CD4-positive, alpha-beta T cell (primary cell): ENCODE measurements around the gene LYZL2. TPM values are rescaled to one million over a fixed set of nuclear protein-coding genes. Genes with fewer than 3 reads are reported as not detected.
"Not testable (repeated sequence)": the region's sequence is repeated elsewhere in the genome, so short reads cannot be mapped to it uniquely, and the experiment has no call there.

Source experiments
- ATAC-seq: fragments of 200-7000 bp; cut with Tn5 transposase; one replicate; pipeline ENCODE4 v1.10.0; 2022; ENCODE audit warnings: mild to moderate bottlenecking; ENCODE audit not compliant: poor library complexity
- CTCF ChIA-PET: fragments of 350-600 bp; sonication (Branson Sonifier 250); formaldehyde crosslinking; loops from one replicate; lab custom pipeline; 2021; ENCODE audit warnings: antibody characterized with exemption, inconsistent platforms; lab: Charles Lee
- POLR2A ChIA-PET: fragments of 350-600 bp; sonication (Branson Sonifier 250); formaldehyde crosslinking; loops from one replicate; lab custom pipeline; 2021; ENCODE audit warnings: antibody characterized with exemption, inconsistent platforms; lab: Charles Lee
- DNase-seq, 14 experiments: peaks; one replicate each; pipeline ENCODE4 v3.0.0-alpha.2; 2013 to 2020; ENCODE audit warnings: mixed read lengths in 2 of 14
- H3K27ac ChIP-seq, 2 donors: one replicate each; pipeline versions ENCODE4 v1.5.1 to v1.7.0; 2013; ENCODE audit warnings: low read length in 2 of 2, low read depth in 1 of 2, mild to moderate bottlenecking in 1 of 2
- H3K27me3 ChIP-seq, 2 experiments: 1 replicate in 1 of 2; 2 replicates in 1 of 2; pipeline versions ENCODE4 v1.6.1 to v1.7.0; 2013; ENCODE audit warnings: low read length in 2 of 2, control low read depth in 1 of 2, mild to moderate bottlenecking in 1 of 2, moderate library complexity in 1 of 2; ENCODE audit not compliant: insufficient read depth in 2 of 2, control insufficient read depth in 1 of 2
- H3K36me3 ChIP-seq: one replicate; pipeline ENCODE4 v1.6.1; 2013; ENCODE audit warnings: low read length, control low read depth; ENCODE audit not compliant: insufficient read depth
- H3K4me1 ChIP-seq: one replicate; pipeline ENCODE4 v1.6.1; 2013; ENCODE audit warnings: low read length, control low read depth; ENCODE audit not compliant: insufficient read depth
- H3K4me3 ChIP-seq: one replicate; pipeline ENCODE4 v1.5.1; 2013; ENCODE audit warnings: mild to moderate bottlenecking, low read length, moderate library complexity
- H3K9me3 ChIP-seq, 2 experiments: 1 replicate in 1 of 2; 2 replicates in 1 of 2; pipeline versions ENCODE4 v1.6.1 to v1.7.0; 2013; ENCODE audit warnings: low read length in 2 of 2, mild to moderate bottlenecking in 2 of 2, control low read depth in 1 of 2, moderate library complexity in 1 of 2; ENCODE audit not compliant: control insufficient read depth in 1 of 2, insufficient read depth in 1 of 2
- H3K27ac Mint-ChIP-seq: one replicate; pipeline ENCODE4 v1.8.0; 2020; ENCODE audit warnings: mixed read lengths
- H3K27me3 Mint-ChIP-seq: one replicate; pipeline ENCODE4 v1.8.0; 2021; ENCODE audit warnings: mixed read lengths
- H3K36me3 Mint-ChIP-seq: one replicate; pipeline ENCODE4 v1.8.0; 2021; ENCODE audit warnings: low read depth, mixed read lengths
- H3K4me1 Mint-ChIP-seq: one replicate; pipeline ENCODE4 v1.8.0; 2021; ENCODE audit warnings: low read depth, mixed read lengths
- H3K4me3 Mint-ChIP-seq: one replicate; pipeline ENCODE4 v1.8.0; 2020; ENCODE audit warnings: mild to moderate bottlenecking, mixed read lengths
- H3K9me3 Mint-ChIP-seq: one replicate; pipeline ENCODE4 v1.8.0; 2020; ENCODE audit warnings: mixed read lengths
- CTCF ChIP-seq: fragments of 200-600 bp; IDR thresholded peaks from one replicate; pipeline ENCODE4 v1.8.0; 2022; ENCODE audit warnings: antibody characterized with exemption, mild to moderate bottlenecking
- intact Hi-C, 2 experiments: fragments of 100-400 bp; cut with DNase I in 1 of 2; cut with micrococcal nuclease in 1 of 2; formaldehyde crosslinking; loops; one replicate each; pipeline versions ENCODE4 v1.15.1 to v1.9.0; 2023 to 2025; cut with DNase I, micrococcal nuclease
- total RNA-seq, 174 experiments: library from RNA in 2 of 174; stranded (reverse) in 2 of 174; gene quantifications; one replicate each; pipeline ENCODE4 v1.2.3 and lab custom pipeline; 2021 to 2026

The LYZL2 gene
- total RNA-seq, 2 experiments from 2014 or later, result not detected

GRCh38 chr10:30674796-30675195 is 45.2 kb upstream of the LYZL2 start:
- DNase-seq (no peak), ATAC-seq (no peak)
- Histone ChIP-seq H3K4me1 (no peaks in the 10 kb centered on the region), H3K9me3 (peaks cover 0 to 5% of the 10 kb centered on the region in 2 experiments), H3K27ac (no peak overlapping the region), H3K4me3 (no peak overlapping the region), H3K36me3 (no peaks in the 10 kb centered on the region), H3K27me3 (peaks cover 0 to 14% of the 10 kb centered on the region in 2 experiments)
- Mint-ChIP-seq H3K36me3 (no peaks in the 10 kb centered on the region), H3K27ac (no peak overlapping the region), H3K9me3 (no peaks in the 10 kb centered on the region), H3K4me1 (peaks cover 5% of the 10 kb centered on the region), H3K4me3 (no peak overlapping the region), H3K27me3 (peaks cover 12% of the 10 kb centered on the region)
- POLR2A ChIA-PET, result no interaction called here
- CTCF ChIA-PET, result no interaction called here
- TF ChIP-seq CTCF, result no peak
- intact Hi-C loops, result loop anchor here in 1 of 2 experiments (10.0 kb wide), 1 partner anchor 450 kb away; no protein-coding TSS in a partner anchor

- H3K4me3 ChIP-seq, DNase-seq, H3K4me1 Mint-ChIP-seq, H3K9me3 ChIP-seq, ATAC-seq, H3K4me3 Mint-ChIP-seq, H3K27ac Mint-ChIP-seq, CTCF ChIA-PET, H3K4me1 ChIP-seq, H3K36me3 ChIP-seq, H3K9me3 Mint-ChIP-seq, H3K27ac ChIP-seq, H3K36me3 Mint-ChIP-seq, POLR2A ChIA-PET: not testable (repeated sequence)
- peaks cover 22% of the 10 kb centered on the region for H3K27me3 Mint-ChIP-seq
- H3K27me3 ChIP-seq, result peaks cover 0 to 13% of the 10 kb centered on the region in 2 experiments
- intact Hi-C loops, result loop anchor here in 1 of 2 experiments (10.0 kb wide), 1 partner anchor 452 kb away; no protein-coding TSS in a partner anchor
Observed at GRCh38 chr10:30673262-30673661, 43.7 kb upstream of the LYZL2 start.

- POLR2A ChIA-PET, ATAC-seq, H3K36me3 ChIP-seq, H3K4me1 Mint-ChIP-seq, DNase-seq, H3K4me3 ChIP-seq, H3K27ac ChIP-seq, H3K36me3 Mint-ChIP-seq, CTCF ChIA-PET, H3K4me3 Mint-ChIP-seq, H3K9me3 ChIP-seq, H3K4me1 ChIP-seq, H3K27ac Mint-ChIP-seq, H3K9me3 Mint-ChIP-seq: not testable (repeated sequence)
- H3K27me3 Mint-ChIP-seq, result peaks cover 22% of the 10 kb centered on the region
- peaks cover 0 to 13% of the 10 kb centered on the region in 2 experiments for H3K27me3 ChIP-seq
- intact Hi-C loops, result loop anchor here in 1 of 2 experiments (10.0 kb wide), 1 partner anchor 452 kb away; no protein-coding TSS in a partner anchor
Observed at GRCh38 chr10:30672338-30672737, 42.8 kb upstream of the LYZL2 start.

- CTCF ChIA-PET, result interaction anchor here (0.6 to 2.8 kb wide), 13 partner anchors 10 to 1139 kb away, joined by 3 to 11 read pairs (median 4); no protein-coding TSS in a partner anchor
- peak; percentile 90 for TF ChIP-seq CTCF
- Histone ChIP-seq H3K27me3 (peaks cover 0 to 13% of the 10 kb centered on the region in 2 experiments), H3K4me1 (no peaks in the 10 kb centered on the region), H3K9me3 (no peaks in the 10 kb centered on the region), H3K4me3 (peak overlapping the region; percentile 31), H3K27ac (no peak overlapping the region), H3K36me3 (no peaks in the 10 kb centered on the region)
- no peaks in the 10 kb centered on the region for H3K36me3 Mint-ChIP-seq
- peaks cover 5% of the 10 kb centered on the region for H3K4me1 Mint-ChIP-seq
- intact Hi-C loops, result loop anchor here (1.0 to 10.0 kb wide), 2 partner anchors 47 to 454 kb away; no protein-coding TSS in a partner anchor
- no peaks in the 10 kb centered on the region for H3K9me3 Mint-ChIP-seq
- peak overlapping the region; percentile 65 for H3K4me3 Mint-ChIP-seq
- peak in 4 of 14 experiments; percentile 49 to 79 (median 69) for DNase-seq
- H3K27ac Mint-ChIP-seq, result no peak overlapping the region
- peaks cover 22% of the 10 kb centered on the region for H3K27me3 Mint-ChIP-seq
- peak; percentile 75 for ATAC-seq
- POLR2A ChIA-PET, result interaction anchor here (0.6 to 1.0 kb wide), 2 partner anchors 32 to 1532 kb away, joined by 3 read pairs; no protein-coding TSS in a partner anchor
Observed at GRCh38 chr10:30671026-30671616, 41.6 kb upstream of the LYZL2 start.

- H3K27ac ChIP-seq, CTCF ChIA-PET, H3K4me1 ChIP-seq, H3K36me3 Mint-ChIP-seq, H3K36me3 ChIP-seq, DNase-seq, ATAC-seq, H3K4me3 Mint-ChIP-seq, H3K27ac Mint-ChIP-seq, POLR2A ChIA-PET, H3K4me3 ChIP-seq, H3K9me3 Mint-ChIP-seq, H3K9me3 ChIP-seq, H3K4me1 Mint-ChIP-seq, intact Hi-C loops: not testable (repeated sequence)
- H3K27me3 ChIP-seq, result peaks cover 0 to 13% of the 10 kb centered on the region in 2 experiments
- H3K27me3 Mint-ChIP-seq, result peaks cover 31% of the 10 kb centered on the region
Observed at GRCh38 chr10:30667982-30668381, 38.4 kb upstream of the LYZL2 start.
